Panc1 (cell line): Measurements from ENCODE around the gene COL27A1. TPM values are rescaled to one million over a fixed set of nuclear protein-coding genes. Genes with fewer than 3 reads are reported as not detected.

Experiments used
- ATAC-seq: fragments of 200-7000 bp; cut with Tn5 transposase; 2 replicates; pipeline ENCODE4 v1.9.1; 2020; ENCODE audit warnings: mild to moderate bottlenecking, moderate library complexity
- BruUV-seq: library from RNA; stranded (reverse); fragments of 400-500 nt; replicated peaks from 2 replicates; lab custom pipeline; 2021; lab: Mats Ljungman, UMichigan
- CTCF ChIA-PET: fragments of 300-600 bp; sonication (Branson Sonifier 250); formaldehyde crosslinking; loops from one replicate; lab custom pipeline; 2022; ENCODE audit warnings: antibody characterized with exemption; lab: Charles Lee
- POLR2A ChIA-PET: fragments of 300-600 bp; sonication (Branson Sonifier 250); formaldehyde crosslinking; loops from one replicate; lab custom pipeline; 2022; ENCODE audit warnings: antibody characterized with exemption; lab: Charles Lee
- DNase-seq: peaks from one replicate; pipeline ENCODE4 v3.0.0-alpha.2; 2010; ENCODE audit warnings: low read depth, low spot score
- H3K27ac ChIP-seq: 2 replicates; pipeline ENCODE4 v1.5.1; 2011; ENCODE audit warnings: mild to moderate bottlenecking, low read length, inconsistent platforms
- H3K27me3 ChIP-seq: fragments of 200-500 bp; sonication (Bioruptor generic); 2 replicates; pipeline ENCODE4 v1.6.0; 2014; ENCODE audit warnings: low read length, inconsistent platforms; ENCODE audit not compliant: control insufficient read depth, insufficient read depth
- H3K36me3 ChIP-seq: fragments of 200-500 bp; sonication (Bioruptor generic); 2 replicates; pipeline ENCODE4 v1.5.1; 2014; ENCODE audit warnings: inconsistent platforms, mild to moderate bottlenecking, low read length, moderate library complexity; ENCODE audit not compliant: control insufficient read depth, insufficient read depth
- H3K4me1 ChIP-seq: 2 replicates; pipeline ENCODE4 v1.5.1; 2011; ENCODE audit warnings: inconsistent platforms, mild to moderate bottlenecking, low read length, moderate library complexity; ENCODE audit not compliant: control insufficient read depth, insufficient read depth
- H3K4me3 ChIP-seq, 2 experiments: 2 replicates each; pipeline ENCODE4 v1.5.1; 2011 to 2012; ENCODE audit warnings: low read depth in 2 of 2, low read length in 2 of 2, mild to moderate bottlenecking in 2 of 2, inconsistent platforms in 1 of 2, moderate library complexity in 1 of 2
- H3K9me3 ChIP-seq: fragments of 200-500 bp; sonication (Bioruptor generic); 2 replicates; pipeline ENCODE4 v1.5.1; 2014; ENCODE audit warnings: low read depth, mild to moderate bottlenecking, inconsistent platforms, low read length, moderate library complexity; ENCODE audit not compliant: control insufficient read depth, insufficient read depth
- POLR2AphosphoS5 ChIP-seq: IDR thresholded peaks from 2 replicates; pipeline ENCODE4 v1.6.1; 2012; ENCODE audit warnings: mild to moderate bottlenecking, low read depth, low read length, moderate library complexity
- SIN3A ChIP-seq: IDR thresholded peaks from 2 replicates; pipeline ENCODE4 v1.6.1; 2012; ENCODE audit warnings: low read depth, mild to moderate bottlenecking, low read length, moderate library complexity, borderline replicate concordance; ENCODE audit not compliant: insufficient read depth
- TCF7L2 ChIP-seq: IDR thresholded peaks from 2 replicates; pipeline ENCODE4 v1.6.1; 2011; ENCODE audit warnings: mild to moderate bottlenecking, low read depth, low read length, inconsistent platforms
- in situ Hi-C: cut with HindIII; loops from 2 replicates; pipeline ENCODE4 v1.10.0; 2016; ENCODE audit warnings: low sequenced_read_pairs, low pct_unique_long_range_greater_than_20kb
- intact Hi-C: fragments of 100-400 bp; cut with micrococcal nuclease; formaldehyde crosslinking; loops from one replicate; pipeline ENCODE4 v1.10.0; 2022; ENCODE audit not compliant: unreplicated experiment
- total RNA-seq: library from RNA; stranded (reverse); gene quantifications from one replicate; pipeline ENCODE4 v1.2.1, GENCODE V29; 2021; ENCODE audit not compliant: unreplicated experiment
- TF ChIP-seq, protein P1 (sequence below): fragments of 450-650 bp; IDR thresholded peaks from 2 replicates; pipeline ENCODE4 v1.5.1; 2017; ENCODE audit warnings: mild to moderate bottlenecking
- TF ChIP-seq, protein P2 (sequence below), 2 experiments: IDR thresholded peaks; 2 replicates each; pipeline ENCODE4 v1.6.1; 2011 to 2012; ENCODE audit warnings: low read depth in 2 of 2, control low read depth in 1 of 2, low read length in 1 of 2, mild to moderate bottlenecking in 1 of 2, moderate library complexity in 1 of 2; ENCODE audit not compliant: insufficient read depth in 1 of 2

COL27A1 gene
- total RNA-seq, 1 experiment from 2014 or later = 5.1 TPM

GRCh38 chr9:114250648-114251047 lies 95.3 kb downstream of the COL27A1 start:
- Histone ChIP-seq H3K27ac (no peak overlapping the region), H3K36me3 (no peaks in the 10 kb centered on the region), H3K4me3 (no peak overlapping the region), H3K4me1 (no peaks in the 10 kb centered on the region), H3K27me3 (no peaks in the 10 kb centered on the region), H3K9me3 (no peaks in the 10 kb centered on the region)
- ChIA-PET POLR2A (interaction anchor here (0.6 kb wide), 1 partner anchor 95 kb away, joined by 3 read pairs; the partner anchor contains the start of gene COL27A1), CTCF (interaction anchor here (0.6 kb wide), 1 partner anchor 253 kb away, joined by 4 read pairs; no protein-coding TSS in a partner anchor)
- no peak for TF ChIP-seq POLR2AphosphoS5
- TF ChIP-seq, protein P1, sequence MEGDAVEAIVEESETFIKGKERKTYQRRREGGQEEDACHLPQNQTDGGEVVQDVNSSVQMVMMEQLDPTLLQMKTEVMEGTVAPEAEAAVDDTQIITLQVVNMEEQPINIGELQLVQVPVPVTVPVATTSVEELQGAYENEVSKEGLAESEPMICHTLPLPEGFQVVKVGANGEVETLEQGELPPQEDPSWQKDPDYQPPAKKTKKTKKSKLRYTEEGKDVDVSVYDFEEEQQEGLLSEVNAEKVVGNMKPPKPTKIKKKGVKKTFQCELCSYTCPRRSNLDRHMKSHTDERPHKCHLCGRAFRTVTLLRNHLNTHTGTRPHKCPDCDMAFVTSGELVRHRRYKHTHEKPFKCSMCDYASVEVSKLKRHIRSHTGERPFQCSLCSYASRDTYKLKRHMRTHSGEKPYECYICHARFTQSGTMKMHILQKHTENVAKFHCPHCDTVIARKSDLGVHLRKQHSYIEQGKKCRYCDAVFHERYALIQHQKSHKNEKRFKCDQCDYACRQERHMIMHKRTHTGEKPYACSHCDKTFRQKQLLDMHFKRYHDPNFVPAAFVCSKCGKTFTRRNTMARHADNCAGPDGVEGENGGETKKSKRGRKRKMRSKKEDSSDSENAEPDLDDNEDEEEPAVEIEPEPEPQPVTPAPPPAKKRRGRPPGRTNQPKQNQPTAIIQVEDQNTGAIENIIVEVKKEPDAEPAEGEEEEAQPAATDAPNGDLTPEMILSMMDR = no peak
- TF ChIP-seq, protein P2, sequence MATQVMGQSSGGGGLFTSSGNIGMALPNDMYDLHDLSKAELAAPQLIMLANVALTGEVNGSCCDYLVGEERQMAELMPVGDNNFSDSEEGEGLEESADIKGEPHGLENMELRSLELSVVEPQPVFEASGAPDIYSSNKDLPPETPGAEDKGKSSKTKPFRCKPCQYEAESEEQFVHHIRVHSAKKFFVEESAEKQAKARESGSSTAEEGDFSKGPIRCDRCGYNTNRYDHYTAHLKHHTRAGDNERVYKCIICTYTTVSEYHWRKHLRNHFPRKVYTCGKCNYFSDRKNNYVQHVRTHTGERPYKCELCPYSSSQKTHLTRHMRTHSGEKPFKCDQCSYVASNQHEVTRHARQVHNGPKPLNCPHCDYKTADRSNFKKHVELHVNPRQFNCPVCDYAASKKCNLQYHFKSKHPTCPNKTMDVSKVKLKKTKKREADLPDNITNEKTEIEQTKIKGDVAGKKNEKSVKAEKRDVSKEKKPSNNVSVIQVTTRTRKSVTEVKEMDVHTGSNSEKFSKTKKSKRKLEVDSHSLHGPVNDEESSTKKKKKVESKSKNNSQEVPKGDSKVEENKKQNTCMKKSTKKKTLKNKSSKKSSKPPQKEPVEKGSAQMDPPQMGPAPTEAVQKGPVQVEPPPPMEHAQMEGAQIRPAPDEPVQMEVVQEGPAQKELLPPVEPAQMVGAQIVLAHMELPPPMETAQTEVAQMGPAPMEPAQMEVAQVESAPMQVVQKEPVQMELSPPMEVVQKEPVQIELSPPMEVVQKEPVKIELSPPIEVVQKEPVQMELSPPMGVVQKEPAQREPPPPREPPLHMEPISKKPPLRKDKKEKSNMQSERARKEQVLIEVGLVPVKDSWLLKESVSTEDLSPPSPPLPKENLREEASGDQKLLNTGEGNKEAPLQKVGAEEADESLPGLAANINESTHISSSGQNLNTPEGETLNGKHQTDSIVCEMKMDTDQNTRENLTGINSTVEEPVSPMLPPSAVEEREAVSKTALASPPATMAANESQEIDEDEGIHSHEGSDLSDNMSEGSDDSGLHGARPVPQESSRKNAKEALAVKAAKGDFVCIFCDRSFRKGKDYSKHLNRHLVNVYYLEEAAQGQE (IDR thresholded peaks at IDR 0.05; ENCODE audit: insufficient read depth in 1 of 2, low read depth in 2 of 2, low read length in 1 of 2) = no peak
- no peak for TF ChIP-seq TCF7L2
- no peak for TF ChIP-seq SIN3A
- DNase-seq (no peak), ATAC-seq (no peak)
- no TSS peak for BruUV-seq
- in situ Hi-C loops = no loop called here
- intact Hi-C loops = no loop called here

DNA sequence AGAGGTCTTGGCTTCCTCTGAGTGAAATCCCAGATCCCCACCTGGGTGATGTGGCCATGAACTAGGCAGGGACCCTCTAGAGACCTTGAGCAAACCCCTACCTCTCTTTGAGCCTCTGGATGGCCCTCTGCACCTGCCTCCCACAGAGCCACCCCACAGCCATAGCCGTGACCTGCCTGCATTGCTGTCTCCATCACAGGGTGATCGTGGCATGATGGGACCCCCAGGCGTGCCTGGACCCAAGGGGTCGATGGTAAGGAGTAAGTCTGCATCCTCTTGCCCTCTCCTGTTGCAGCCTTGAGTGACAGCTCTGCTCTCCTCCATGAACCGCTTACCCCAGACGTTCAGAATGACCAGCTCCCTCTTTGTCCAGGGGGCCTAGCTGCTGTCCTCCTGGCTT lies 97.1 kb downstream of the COL27A1 start:
- in situ Hi-C loops (no loop called here), intact Hi-C loops (no loop called here)
- Histone ChIP-seq H3K36me3 (no peaks in the 10 kb centered on the region), H3K27me3 (no peaks in the 10 kb centered on the region), H3K27ac (no peak overlapping the region), H3K4me1 (no peaks in the 10 kb centered on the region), H3K4me3 (no peak overlapping the region), H3K9me3 (no peaks in the 10 kb centered on the region)
- no TSS peak for BruUV-seq
- TF ChIP-seq, protein P2 (IDR thresholded peaks at IDR 0.05; ENCODE audit: insufficient read depth in 1 of 2, low read depth in 2 of 2, low read length in 1 of 2) = no peak
- TF ChIP-seq POLR2AphosphoS5 = no peak
- POLR2A ChIA-PET = no interaction called here
- ATAC-seq = no peak
- CTCF ChIA-PET = no interaction called here
- DNase-seq = no peak
